Trophoblast cell (in vitro differentiated cells and primary cell): ENCODE measurements around the gene TCEA3.

Source experiments
- DNase-seq, 2 donors: peaks; one replicate each; pipeline ENCODE4 v3.0.0-alpha.2; 2016
- H2AFZ ChIP-seq: 2 replicates; pipeline ENCODE4 v1.6.1; 2013; ENCODE audit warnings: low read length, moderate library complexity, mild to moderate bottlenecking; ENCODE audit not compliant: insufficient read depth, poor library complexity
- H2AK5ac ChIP-seq: 2 replicates; pipeline ENCODE4 v1.6.1; 2013; ENCODE audit warnings: mild to moderate bottlenecking, low read length
- H2BK120ac ChIP-seq: 2 replicates; pipeline ENCODE4 v1.6.1; 2013; ENCODE audit warnings: low read length, mild to moderate bottlenecking, moderate library complexity; ENCODE audit not compliant: insufficient read depth, poor library complexity
- H2BK12ac ChIP-seq: 2 replicates; pipeline ENCODE4 v1.6.1; 2013; ENCODE audit warnings: mild to moderate bottlenecking, low read length, moderate library complexity
- H2BK5ac ChIP-seq: 2 replicates; pipeline ENCODE4 v1.6.1; 2013; ENCODE audit warnings: low read length, low read depth, moderate library complexity, mild to moderate bottlenecking; ENCODE audit not compliant: poor library complexity
- H3K14ac ChIP-seq: 2 replicates; pipeline ENCODE4 v1.6.1; 2013; ENCODE audit warnings: mild to moderate bottlenecking, low read length
- H3K18ac ChIP-seq: 2 replicates; pipeline ENCODE4 v1.6.1; 2013; ENCODE audit warnings: mild to moderate bottlenecking, low read length
- H3K23ac ChIP-seq: 2 replicates; pipeline ENCODE4 v1.6.1; 2013; ENCODE audit warnings: low read length
- H3K27ac ChIP-seq: 2 replicates; pipeline ENCODE4 v1.5.1; 2013; ENCODE audit warnings: low read depth, mild to moderate bottlenecking, inconsistent platforms, low read length, moderate library complexity
- H3K27me3 ChIP-seq: 2 replicates; pipeline ENCODE4 v1.6.1; 2013; ENCODE audit warnings: inconsistent platforms, mild to moderate bottlenecking, low read length, moderate library complexity; ENCODE audit not compliant: insufficient read depth
- H3K36me3 ChIP-seq, 2 experiments: 1 replicate in 1 of 2; 2 replicates in 1 of 2; pipeline ENCODE4 v1.6.1; 2013; ENCODE audit warnings: low read length in 2 of 2, mild to moderate bottlenecking in 2 of 2, moderate library complexity in 1 of 2; ENCODE audit not compliant: insufficient read depth in 2 of 2, control insufficient read depth in 1 of 2
- H3K4ac ChIP-seq: 2 replicates; pipeline ENCODE4 v1.6.1; 2013; ENCODE audit warnings: low read depth, mild to moderate bottlenecking, low read length, moderate library complexity
- H3K4me1 ChIP-seq, 2 experiments: 1 replicate in 1 of 2; 2 replicates in 1 of 2; pipeline ENCODE4 v1.6.1; 2013; ENCODE audit warnings: low read length in 2 of 2, mild to moderate bottlenecking in 2 of 2, moderate library complexity in 1 of 2; ENCODE audit not compliant: insufficient read depth in 2 of 2, control insufficient read depth in 1 of 2
- H3K4me2 ChIP-seq: 2 replicates; pipeline ENCODE4 v1.6.1; 2013; ENCODE audit warnings: inconsistent platforms, mild to moderate bottlenecking, low read length, moderate library complexity
- H3K4me3 ChIP-seq: 2 replicates; pipeline ENCODE4 v1.5.1; 2013; ENCODE audit warnings: mild to moderate bottlenecking, low read depth, low read length, inconsistent platforms
- H3K79me1 ChIP-seq: one replicate; pipeline ENCODE4 v1.6.1; 2013; ENCODE audit warnings: low read length
- H3K79me2 ChIP-seq: 2 replicates; pipeline ENCODE4 v1.6.1; 2013; ENCODE audit warnings: low read length, mild to moderate bottlenecking; ENCODE audit not compliant: control insufficient read depth, insufficient read depth, poor library complexity
- H3K9ac ChIP-seq: 2 replicates; pipeline ENCODE4 v1.6.1; 2013; ENCODE audit warnings: mild to moderate bottlenecking, low read length
- H3K9me3 ChIP-seq: 2 replicates; pipeline ENCODE4 v1.6.1; 2013; ENCODE audit warnings: low read depth, mild to moderate bottlenecking, control low read depth, inconsistent platforms, low read length; ENCODE audit not compliant: insufficient read depth
- H4K12ac ChIP-seq: 2 replicates; pipeline ENCODE4 v1.6.1; 2013; ENCODE audit warnings: low read depth, mild to moderate bottlenecking, low read length, moderate library complexity
- H4K8ac ChIP-seq: 2 replicates; pipeline ENCODE4 v1.6.1; 2013; ENCODE audit warnings: low read depth, mild to moderate bottlenecking, low read length, moderate library complexity
- H4K91ac ChIP-seq: one replicate; pipeline ENCODE4 v1.6.1; 2013; ENCODE audit warnings: low read depth, mild to moderate bottlenecking, low read length, moderate library complexity
- WGBS: extraction: QIAGEN DNeasy Blood & Tissue Kit; methylation state at CpG from one replicate; pipeline ENCODE4 v1.1.7; 2013; ENCODE audit warnings: missing lambda C conversion rate; ENCODE audit not compliant: insufficient read length, insufficient coverage; ENCODE audit errors: extremely low coverage; 5-methylcytosine and 5-hydroxymethylcytosine counted together

The TCEA3 gene

DNA sequence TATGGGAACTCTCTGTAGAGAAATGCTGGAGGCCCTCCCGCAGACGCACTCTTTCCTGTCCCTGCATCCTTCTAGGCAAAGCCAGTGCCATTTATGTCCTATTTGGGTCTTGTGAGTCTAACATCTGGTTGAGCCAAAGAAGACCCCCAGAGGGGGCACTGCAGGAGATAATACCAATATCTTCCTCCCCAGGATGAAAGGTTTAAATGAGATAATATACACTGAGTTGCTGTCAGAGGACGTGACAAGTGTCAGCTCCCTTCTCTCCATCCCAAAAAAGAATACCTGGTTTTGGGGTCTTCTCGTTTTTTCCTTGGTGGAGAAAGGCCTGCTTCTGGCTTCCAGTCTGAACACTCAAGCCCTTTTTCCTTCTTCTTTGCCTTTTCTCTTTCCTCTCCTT, 7.6 kb downstream of the TCEA3 start:
- H4K91ac ChIP-seq = no peak overlapping the region

GRCh38 chr1:23408797-23409290, 15.7 kb downstream of the TCEA3 start:
- no peaks in the 10 kb centered on the region for H3K27me3 ChIP-seq
- H3K4me1 ChIP-seq = peaks cover under 1 to 2% of the 10 kb centered on the region in 2 experiments
- H3K79me2 ChIP-seq = no peaks in the 10 kb centered on the region
- no peak overlapping the region for H3K9ac ChIP-seq
- no peak overlapping the region for H3K27ac ChIP-seq
- no peak overlapping the region for H3K18ac ChIP-seq
- H2BK120ac ChIP-seq = no peak overlapping the region
- DNase-seq = no peak
- no peak overlapping the region for H3K14ac ChIP-seq
- no peak overlapping the region for H2AFZ ChIP-seq
- no peak overlapping the region for H4K8ac ChIP-seq
- H3K23ac ChIP-seq = no peak overlapping the region
- no peak overlapping the region for H2AK5ac ChIP-seq
- no peaks in the 10 kb centered on the region for H3K9me3 ChIP-seq
- H2BK12ac ChIP-seq = no peak overlapping the region
- no peak overlapping the region for H4K12ac ChIP-seq
- no peak overlapping the region for H4K91ac ChIP-seq
- H3K4me3 ChIP-seq = no peak overlapping the region
- H3K79me1 ChIP-seq = no peaks in the 10 kb centered on the region
- H2BK5ac ChIP-seq = no peak overlapping the region
- no peak overlapping the region for H3K4me2 ChIP-seq
- no peak overlapping the region for H3K4ac ChIP-seq
- H3K36me3 ChIP-seq = no peaks in the 10 kb centered on the region
- WGBS = no CpG with 5 or more reads among the region's 7 CpGs

More for the DNA sequence above, 7.6 kb downstream of the TCEA3 start:
- Histone ChIP-seq H2AK5ac (no peak overlapping the region), H3K4me3 (no peak overlapping the region), H3K27me3 (peaks cover 2% of the 10 kb centered on the region), H3K79me2 (no peaks in the 10 kb centered on the region), H2AFZ (no peak overlapping the region), H3K23ac (no peak overlapping the region), H2BK12ac (no peak overlapping the region), H4K8ac (no peak overlapping the region), H3K4me2 (no peak overlapping the region), H3K18ac (no peak overlapping the region), H2BK120ac (no peak overlapping the region), H3K4ac (no peak overlapping the region), H3K9me3 (peaks cover 6% of the 10 kb centered on the region), H3K14ac (no peak overlapping the region), H3K36me3 (no peaks in the 10 kb centered on the region), H3K4me1 (no peaks in the 10 kb centered on the region), H3K79me1 (no peaks in the 10 kb centered on the region), H2BK5ac (no peak overlapping the region), H3K27ac (no peak overlapping the region), H4K12ac (no peak overlapping the region), H3K9ac (no peak overlapping the region)
- DNase-seq = no peak
- no CpG with 5 or more reads among the region's 4 CpGs for WGBS

DNA sequence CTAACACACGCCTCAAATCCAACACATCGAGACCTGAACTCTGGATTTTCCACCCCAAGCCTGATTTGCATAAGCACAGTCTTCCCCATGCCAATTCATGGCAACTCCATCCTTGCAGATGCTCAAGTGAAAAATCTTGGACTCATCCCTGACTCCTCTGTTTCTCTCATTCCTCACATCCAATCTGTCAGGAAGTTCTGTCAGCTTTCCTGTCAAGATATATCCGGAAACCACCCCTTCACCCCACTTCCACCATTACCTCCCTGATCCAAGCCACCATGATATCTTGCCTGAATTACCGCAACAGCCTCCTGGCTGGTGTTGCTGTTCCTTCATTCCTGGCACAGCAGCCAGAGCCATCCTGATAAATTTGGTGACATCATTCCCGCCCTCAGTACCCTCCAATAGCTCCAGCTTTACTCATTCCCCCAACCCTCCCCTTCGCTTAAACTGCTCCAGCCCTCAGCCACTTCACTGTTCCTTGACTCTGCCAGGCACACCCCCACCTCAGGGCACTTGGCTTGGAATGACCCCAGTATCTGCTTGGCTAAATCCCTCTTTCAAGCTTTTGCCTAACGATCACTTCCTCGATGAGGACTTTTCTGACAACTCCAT, 17.4 kb downstream of the TCEA3 start:
- Histone ChIP-seq H3K18ac (no peak overlapping the region), H3K27me3 (no peaks in the 10 kb centered on the region), H3K36me3 (no peaks in the 10 kb centered on the region), H3K79me1 (no peaks in the 10 kb centered on the region), H3K9ac (no peak overlapping the region), H3K4ac (no peak overlapping the region), H3K14ac (no peak overlapping the region), H3K4me1 (peaks cover 9 to 10% of the 10 kb centered on the region in 2 experiments), H3K4me2 (no peak overlapping the region), H3K27ac (no peak overlapping the region), H2BK5ac (no peak overlapping the region), H3K79me2 (no peaks in the 10 kb centered on the region), H4K8ac (no peak overlapping the region), H2AFZ (no peak overlapping the region), H4K91ac (no peak overlapping the region), H2BK12ac (no peak overlapping the region), H3K9me3 (no peaks in the 10 kb centered on the region), H4K12ac (no peak overlapping the region), H2AK5ac (no peak overlapping the region), H3K23ac (no peak overlapping the region), H2BK120ac (no peak overlapping the region), H3K4me3 (no peak overlapping the region)
- no CpG with 5 or more reads among the region's 8 CpGs for WGBS
- DNase-seq = peak in 1 of 2 donors; percentile 34

- Histone ChIP-seq H3K4me1 (peaks cover 9 to 10% of the 10 kb centered on the region in 2 experiments), H3K36me3 (no peaks in the 10 kb centered on the region), H3K27me3 (no peaks in the 10 kb centered on the region), H2BK12ac (no peak overlapping the region), H3K27ac (no peak overlapping the region), H2BK120ac (no peak overlapping the region), H3K9me3 (no peaks in the 10 kb centered on the region), H4K12ac (no peak overlapping the region), H2BK5ac (no peak overlapping the region), H3K23ac (no peak overlapping the region), H3K79me2 (no peaks in the 10 kb centered on the region), H4K91ac (no peak overlapping the region), H3K9ac (no peak overlapping the region), H3K4ac (no peak overlapping the region), H3K14ac (no peak overlapping the region), H3K4me2 (no peak overlapping the region), H4K8ac (no peak overlapping the region), H3K18ac (no peak overlapping the region), H2AK5ac (no peak overlapping the region), H3K79me1 (no peaks in the 10 kb centered on the region), H3K4me3 (no peak overlapping the region), H2AFZ (no peak overlapping the region)
- no peak for DNase-seq
- no CpG with 5 or more reads among the region's 3 CpGs for WGBS
These were observed 18.6 kb downstream of the TCEA3 start for GRCh38 chr1:23405946-23406345.
